ENCODE data around the gene PNPO. TPM values are rescaled to one million over a fixed set of nuclear protein-coding genes. Genes with fewer than 3 reads are reported as not detected.

Gene PNPO
- total RNA-seq, 2 donors from 2014 or later: 37.3 to 55.2 TPM

- Histone ChIP-seq H3K27ac (no peak overlapping the region), H3K27me3 (replicated peaks; ENCODE audit: insufficient read depth) (no peaks in the 10 kb centered on the region), H3K4me1 (replicated peaks) (no peaks in the 10 kb centered on the region), H3K9me3 (no peaks in the 10 kb centered on the region), H3K4me3 (no peak overlapping the region), H3K36me3 (no peaks in the 10 kb centered on the region)
- WGBS: 88% methylated on average over 5 of the region's 5 CpGs
- intact Hi-C loops (cut with DNase I): no loop called here
- TF ChIP-seq POLR2AphosphoS5 (IDR thresholded peaks at IDR 0.05) (no peak), POLR2A (IDR thresholded peaks at IDR 0.05) (no peak), CTCF (IDR thresholded peaks at IDR 0.05) (no peak)
- no peak for DNase-seq (ENCODE audit: low spot score)
These were observed 52.6 kb downstream of the PNPO start for GRCh38 chr17:47993964-47994363.

DNA sequence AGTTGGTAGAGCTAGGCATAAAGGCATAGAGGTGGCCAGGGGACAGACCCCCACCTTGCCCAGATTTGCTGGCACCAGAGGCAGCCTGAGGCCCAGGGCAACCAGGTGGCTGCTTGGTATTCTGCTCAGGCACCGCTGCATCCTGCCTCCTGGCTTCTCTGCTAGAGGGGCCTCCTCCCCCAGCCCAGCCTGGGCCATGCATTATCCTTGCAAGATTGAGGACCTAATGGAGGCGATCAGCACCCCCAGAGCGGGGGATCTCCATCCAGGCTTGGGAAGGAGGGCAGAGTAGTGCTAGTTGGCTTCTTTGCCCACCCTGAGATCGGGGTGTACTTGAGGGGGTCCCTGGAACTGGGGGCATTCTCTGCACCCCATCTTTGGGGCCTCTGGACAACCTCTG is 53.4 kb downstream of the PNPO start:
- no peak for DNase-seq (ENCODE audit: low spot score)
- intact Hi-C loops (cut with DNase I): no loop called here
- Histone ChIP-seq H3K9me3 (no peaks in the 10 kb centered on the region), H3K27me3 (replicated peaks; ENCODE audit: insufficient read depth) (no peaks in the 10 kb centered on the region), H3K4me3 (no peak overlapping the region), H3K4me1 (replicated peaks) (no peaks in the 10 kb centered on the region), H3K27ac (no peak overlapping the region), H3K36me3 (no peaks in the 10 kb centered on the region)
- no peak for TF ChIP-seq POLR2AphosphoS5 (IDR thresholded peaks at IDR 0.05)
- TF ChIP-seq CTCF (IDR thresholded peaks at IDR 0.05): no peak
- TF ChIP-seq POLR2A (IDR thresholded peaks at IDR 0.05): no peak
- 95% methylated on average over 4 of the region's 4 CpGs for WGBS

GRCh38 chr17:47995241-47995935 is 54.0 kb downstream of the PNPO start:
- Histone ChIP-seq H3K4me1 (replicated peaks) (no peaks in the 10 kb centered on the region), H3K27ac (no peak overlapping the region), H3K4me3 (no peak overlapping the region), H3K27me3 (replicated peaks; ENCODE audit: insufficient read depth) (no peaks in the 10 kb centered on the region), H3K36me3 (no peaks in the 10 kb centered on the region), H3K9me3 (no peaks in the 10 kb centered on the region)
- DNase-seq (ENCODE audit: low spot score): no peak
- WGBS: 82% methylated on average over 13 of the region's 13 CpGs
- intact Hi-C loops (cut with DNase I): no loop called here
- TF ChIP-seq POLR2A (IDR thresholded peaks at IDR 0.05) (no peak), POLR2AphosphoS5 (IDR thresholded peaks at IDR 0.05) (no peak), CTCF (IDR thresholded peaks at IDR 0.05) (no peak)

- no peaks in the 10 kb centered on the region for H3K9me3 ChIP-seq
- 66% methylated on average over 9 of the region's 9 CpGs for WGBS
- no peaks in the 10 kb centered on the region for H3K4me1 ChIP-seq (replicated peaks)
- TF ChIP-seq POLR2AphosphoS5 (IDR thresholded peaks at IDR 0.05) (no peak), CTCF (IDR thresholded peaks at IDR 0.05) (no peak), POLR2A (IDR thresholded peaks at IDR 0.05) (no peak)
- no peaks in the 10 kb centered on the region for H3K27me3 ChIP-seq (replicated peaks; ENCODE audit: insufficient read depth)
- intact Hi-C loops (cut with DNase I): no loop called here
- no peak for DNase-seq (ENCODE audit: low spot score)
- H3K36me3 ChIP-seq: no peaks in the 10 kb centered on the region
- H3K27ac ChIP-seq: no peak overlapping the region
- no peak overlapping the region for H3K4me3 ChIP-seq
These were observed 54.8 kb downstream of the PNPO start for GRCh38 chr17:47996201-47996600.

- Histone ChIP-seq H3K36me3 (no peaks in the 10 kb centered on the region), H3K9me3 (no peaks in the 10 kb centered on the region), H3K27ac (no peak overlapping the region), H3K4me1 (replicated peaks) (no peaks in the 10 kb centered on the region), H3K4me3 (no peak overlapping the region), H3K27me3 (replicated peaks; ENCODE audit: insufficient read depth) (no peaks in the 10 kb centered on the region)
- intact Hi-C loops (cut with DNase I): no loop called here
- TF ChIP-seq POLR2A (IDR thresholded peaks at IDR 0.05): no peak
- no peak for TF ChIP-seq POLR2AphosphoS5 (IDR thresholded peaks at IDR 0.05)
- no peak for TF ChIP-seq CTCF (IDR thresholded peaks at IDR 0.05)
- DNase-seq (ENCODE audit: low spot score): no peak
- 80% methylated on average over 7 of the region's 7 CpGs for WGBS
These were observed 56.2 kb downstream of the PNPO start for GRCh38 chr17:47997586-47997985.
